GM20000 (cell line): ENCODE measurements around the gene GPR31.
"Not testable (repeated sequence)": the region's sequence is repeated elsewhere in the genome, so short reads cannot be mapped to it uniquely, and the experiment has no call there.

Source experiments
- DNase-seq: peaks from one replicate; pipeline ENCODE4 v3.0.0; 2012; ENCODE audit warnings: low spot score
- CTCF ChIP-seq: IDR thresholded peaks from 2 replicates; pipeline ENCODE4 v1.5.1; 2012; ENCODE audit warnings: mild to moderate bottlenecking, control low read depth; ENCODE audit errors: extremely low read depth, missing control alignments

GPR31 gene

DNA sequence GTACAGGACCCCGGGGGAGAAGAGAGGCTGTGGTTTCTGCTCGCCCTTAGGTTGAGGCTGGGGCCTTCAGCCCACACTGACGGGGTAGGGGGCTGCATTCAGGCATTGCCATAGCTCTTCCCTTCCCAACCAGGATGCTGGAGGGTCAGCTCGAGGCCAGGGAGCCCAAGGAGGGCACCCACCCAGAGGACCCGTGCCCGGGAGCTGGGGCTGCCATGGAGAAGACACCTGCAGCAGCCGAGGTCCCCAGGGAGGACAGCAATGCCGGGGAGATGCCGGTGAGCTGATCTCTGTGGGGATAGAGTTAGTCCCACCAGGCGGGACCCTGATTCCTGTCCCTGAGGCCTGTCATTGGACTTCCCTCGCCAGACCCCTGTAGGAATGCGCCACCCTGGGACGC lies 14.2 kb upstream of the GPR31 start:
- DNase-seq: not testable (repeated sequence)

DNA sequence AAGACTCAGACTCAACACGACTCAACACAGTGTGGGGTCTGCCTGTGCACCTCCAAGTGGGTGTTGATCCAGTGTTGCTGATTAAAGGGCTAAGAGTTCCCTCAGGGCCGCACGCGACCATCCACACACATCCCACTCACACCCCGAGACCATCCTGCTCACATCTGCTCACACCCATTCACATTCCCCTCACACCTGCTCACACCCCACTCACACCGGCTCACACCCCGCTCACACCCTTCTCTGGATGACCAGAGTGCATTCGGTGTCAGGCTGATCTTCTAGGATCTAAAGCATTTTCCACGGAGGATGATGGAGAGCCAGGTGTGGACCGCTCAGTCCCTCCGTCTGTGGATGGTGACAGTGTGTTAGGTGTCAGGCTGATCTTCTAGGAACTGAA lies 13.5 kb upstream of the GPR31 start:
- not testable (repeated sequence) for DNase-seq

GRCh38 chr6:167169867-167170266 lies 12.1 kb upstream of the GPR31 start:
- not testable (repeated sequence) for DNase-seq

DNA sequence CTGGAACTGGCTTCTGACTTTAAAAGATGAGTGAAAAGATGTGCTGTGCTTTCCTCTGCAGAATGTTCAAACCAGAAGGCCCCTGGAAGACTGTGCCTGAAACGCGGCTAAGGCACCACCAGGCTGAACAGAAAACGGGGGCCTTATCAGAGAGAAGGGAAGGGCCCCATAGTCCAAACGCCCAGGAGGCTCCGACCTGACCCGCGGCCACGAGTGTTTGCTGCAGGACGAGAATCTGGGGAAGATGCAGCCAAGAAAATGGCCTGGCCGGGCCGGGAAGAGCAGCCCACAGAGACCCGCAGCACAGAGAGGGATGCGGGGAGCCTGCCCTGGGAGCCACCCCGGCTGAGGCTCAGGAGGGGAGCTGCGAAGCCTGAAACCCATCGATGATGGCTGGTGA lies 10.5 kb upstream of the GPR31 start:
- DNase-seq: not testable (repeated sequence)

DNA sequence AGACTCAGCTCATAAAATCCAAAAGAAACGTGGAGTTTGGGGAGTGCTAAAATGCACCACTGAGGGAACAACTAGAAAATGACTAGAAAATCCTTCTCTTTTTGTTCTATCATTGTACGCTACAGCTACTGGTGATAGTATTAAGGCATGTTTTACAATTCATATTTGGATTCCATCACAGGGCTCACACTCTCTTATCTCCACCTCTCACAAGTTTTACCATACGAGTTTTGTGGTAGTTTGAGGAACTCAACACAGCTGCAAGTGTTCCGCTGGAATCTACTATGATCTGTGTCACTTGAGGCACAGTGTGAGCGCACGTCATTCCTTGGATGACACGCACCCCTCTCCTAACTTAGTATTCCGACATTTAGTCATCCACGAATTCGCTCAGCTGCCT lies 9.9 kb upstream of the GPR31 start:
- DNase-seq: not testable (repeated sequence)

DNA sequence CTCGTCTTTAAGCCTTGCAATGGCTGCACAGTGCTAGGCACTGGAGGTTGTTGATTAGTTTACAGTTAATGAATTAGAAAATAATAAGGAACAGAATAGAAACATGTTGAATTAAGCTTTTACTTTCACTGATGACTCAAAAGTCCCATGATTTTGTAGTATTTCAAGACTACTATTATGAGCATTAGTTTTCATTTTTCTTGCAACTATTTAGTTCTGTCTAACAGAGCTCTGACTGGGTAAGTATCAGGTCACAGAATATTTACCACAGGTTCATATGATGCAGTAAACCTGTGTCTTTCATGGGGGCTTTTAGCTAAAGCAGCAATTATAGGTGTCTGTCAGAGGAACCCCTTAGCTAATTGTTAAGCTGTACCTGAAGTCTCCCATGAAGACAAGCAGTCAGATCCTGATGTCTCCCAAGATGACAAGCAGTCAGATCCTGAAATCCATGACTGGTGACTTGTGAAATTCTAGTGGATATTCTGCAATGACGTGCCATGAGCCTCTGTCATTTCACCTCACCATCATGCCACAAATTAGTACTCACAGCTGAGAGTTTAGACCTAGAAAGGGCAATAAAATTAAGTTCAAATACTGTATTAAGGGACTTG lies 8.2 kb upstream of the GPR31 start:
- TF ChIP-seq CTCF: no peak
- DNase-seq: no peak

DNA sequence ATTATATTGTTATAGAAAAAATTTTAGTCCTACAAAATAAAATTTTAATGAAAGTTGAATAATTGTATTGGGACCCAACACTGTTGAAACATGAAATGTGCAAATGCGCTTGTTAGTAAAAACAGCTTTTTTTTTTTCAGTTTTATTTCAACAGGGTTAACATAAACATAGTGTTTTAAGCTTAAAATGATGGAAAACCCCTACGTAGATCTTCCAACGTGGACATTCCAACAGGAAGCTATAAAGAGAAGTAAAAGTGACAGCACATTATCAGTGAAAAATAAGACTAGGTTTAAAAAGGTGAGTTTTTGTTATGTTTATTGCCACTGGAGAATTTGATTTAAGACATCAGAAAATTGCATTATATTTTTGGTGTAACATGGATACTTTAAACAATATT lies 6.5 kb upstream of the GPR31 start:
- no peak for DNase-seq
- no peak for TF ChIP-seq CTCF

DNA sequence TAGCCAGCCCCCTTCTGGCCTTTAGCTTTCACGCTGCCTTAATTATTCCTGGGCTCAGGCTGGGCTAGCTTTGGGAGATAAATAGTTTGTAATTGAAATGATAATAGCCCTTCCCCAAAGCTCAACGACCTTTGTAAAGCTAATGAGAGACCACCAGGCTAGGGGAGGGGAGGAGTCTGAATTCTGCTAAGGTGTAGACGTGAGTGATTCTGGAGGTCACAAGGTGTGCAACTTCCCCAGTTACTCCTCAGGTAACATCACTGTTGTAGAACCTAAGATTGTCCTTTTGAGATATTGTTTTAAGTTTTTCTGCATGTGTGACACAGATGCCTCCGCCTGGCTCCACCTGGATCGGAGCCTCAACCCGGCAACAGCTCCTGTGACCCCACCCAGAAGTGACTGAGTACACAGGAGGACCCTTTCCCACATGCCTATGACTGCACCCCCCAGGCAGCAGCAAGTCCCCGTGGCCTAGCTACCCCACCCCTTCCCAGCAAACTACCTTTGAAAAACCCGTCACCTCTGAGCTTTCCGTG lies 5.8 kb upstream of the GPR31 start:
- DNase-seq: no peak

GRCh38 chr6:167162591-167162990 lies 4.8 kb upstream of the GPR31 start:
- DNase-seq: no peak
- no peak for TF ChIP-seq CTCF

More for the DNA sequence above, 5.8 kb upstream of the GPR31 start:
- no peak for TF ChIP-seq CTCF

GRCh38 chr6:167161851-167162467 lies 4.2 kb upstream of the GPR31 start:
- no peak for TF ChIP-seq CTCF
- no peak for DNase-seq
